Astrocyte (in vitro differentiated cells and primary cell): ENCODE results near the gene ZFAND2A.

ENCODE experiments used
- EZH2 ChIP-seq: IDR thresholded peaks from 2 replicates; pipeline ENCODE4 v1.6.1; 2012; ENCODE audit warnings: mild to moderate bottlenecking, low read length, inconsistent platforms; ENCODE audit not compliant: insufficient read depth
- TF ChIP-seq, protein P1 (sequence below): IDR thresholded peaks from 2 replicates; pipeline ENCODE4 v1.5.1; 2011; ENCODE audit warnings: low read depth, mild to moderate bottlenecking, inconsistent platforms, low read length, moderate library complexity; ENCODE audit not compliant: insufficient read depth

DNA sequence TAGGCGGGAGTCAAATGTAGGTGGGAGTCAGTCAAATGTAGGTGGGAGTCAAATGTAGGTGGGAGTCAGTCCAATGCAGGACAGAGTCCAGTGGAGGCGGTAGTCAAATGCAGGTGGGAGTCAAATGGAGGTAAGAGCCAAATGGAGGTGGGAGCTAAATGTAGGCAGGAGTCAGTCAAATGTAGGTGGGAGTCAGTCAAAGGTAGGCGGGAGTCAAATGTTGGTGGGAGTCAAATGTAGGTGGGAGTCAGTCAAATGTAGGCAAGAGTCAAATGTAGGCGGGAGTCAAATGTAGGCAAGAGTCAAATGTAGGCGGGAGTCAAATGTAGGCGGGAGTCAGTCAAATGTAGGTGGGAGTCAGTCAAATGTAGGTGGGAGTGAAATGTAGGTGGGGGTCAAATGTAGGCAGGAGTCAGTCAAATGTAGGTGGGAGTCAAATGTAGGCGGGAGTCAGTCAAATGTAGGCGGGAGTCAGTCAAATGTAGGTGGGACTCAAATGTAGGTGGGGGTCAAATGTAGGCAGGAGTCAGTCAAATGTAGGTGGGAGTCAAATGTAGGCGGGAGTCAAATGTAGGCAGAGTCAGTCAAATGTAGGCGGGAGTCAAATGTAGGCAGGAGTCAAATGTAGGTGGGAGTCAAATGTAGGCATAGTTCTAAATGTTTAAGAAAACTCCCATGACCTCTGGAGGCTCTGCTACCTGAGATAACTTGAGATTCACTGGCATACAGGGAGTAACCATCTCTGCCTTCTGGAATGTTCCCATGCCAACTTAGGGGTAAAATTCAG, 30.2 kb upstream of the ZFAND2A start:
- TF ChIP-seq, protein P1, sequence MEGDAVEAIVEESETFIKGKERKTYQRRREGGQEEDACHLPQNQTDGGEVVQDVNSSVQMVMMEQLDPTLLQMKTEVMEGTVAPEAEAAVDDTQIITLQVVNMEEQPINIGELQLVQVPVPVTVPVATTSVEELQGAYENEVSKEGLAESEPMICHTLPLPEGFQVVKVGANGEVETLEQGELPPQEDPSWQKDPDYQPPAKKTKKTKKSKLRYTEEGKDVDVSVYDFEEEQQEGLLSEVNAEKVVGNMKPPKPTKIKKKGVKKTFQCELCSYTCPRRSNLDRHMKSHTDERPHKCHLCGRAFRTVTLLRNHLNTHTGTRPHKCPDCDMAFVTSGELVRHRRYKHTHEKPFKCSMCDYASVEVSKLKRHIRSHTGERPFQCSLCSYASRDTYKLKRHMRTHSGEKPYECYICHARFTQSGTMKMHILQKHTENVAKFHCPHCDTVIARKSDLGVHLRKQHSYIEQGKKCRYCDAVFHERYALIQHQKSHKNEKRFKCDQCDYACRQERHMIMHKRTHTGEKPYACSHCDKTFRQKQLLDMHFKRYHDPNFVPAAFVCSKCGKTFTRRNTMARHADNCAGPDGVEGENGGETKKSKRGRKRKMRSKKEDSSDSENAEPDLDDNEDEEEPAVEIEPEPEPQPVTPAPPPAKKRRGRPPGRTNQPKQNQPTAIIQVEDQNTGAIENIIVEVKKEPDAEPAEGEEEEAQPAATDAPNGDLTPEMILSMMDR, result no peak
- TF ChIP-seq EZH2, result no peak
